ENCODE results near the gene TUBA1A. TPM values are rescaled to one million over a fixed set of nuclear protein-coding genes. Genes with fewer than 3 reads are reported as not detected.

The TUBA1A gene
- polyA plus RNA-seq, 2 of the 4 experiments (the other 2 are of a cell fraction) = 163 to 222 TPM

DNA sequence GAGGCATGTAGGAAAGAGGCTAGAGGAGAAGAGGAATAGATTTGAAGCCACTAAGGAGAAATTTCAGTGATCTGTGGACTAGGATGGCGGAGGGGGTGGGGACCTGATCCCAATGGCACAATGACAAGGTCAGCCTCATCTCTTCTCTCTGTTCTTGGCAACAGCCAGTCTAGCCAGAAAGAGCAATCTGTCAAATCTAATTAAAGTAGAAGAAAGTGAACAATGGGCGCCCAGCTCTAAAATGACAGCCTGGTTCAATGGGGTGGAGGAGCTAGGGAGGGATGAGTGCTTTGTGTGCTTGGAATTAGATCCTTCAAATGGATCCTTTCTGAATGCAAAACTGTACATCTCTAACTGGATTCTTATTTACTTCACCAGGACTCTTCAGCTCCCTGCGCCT lies 38.8 kb upstream of the TUBA1A start:
- no peak overlapping the region for H3K4me3 ChIP-seq
- ATAC-seq = no peak
- ChIA-PET POLR2A (interaction anchor here (1.4 kb wide), 1 partner anchor 98 kb away, joined by 4 read pairs; no protein-coding TSS in a partner anchor), CTCF (no interaction called here)
- no peak overlapping the region for H3K4me2 ChIP-seq
- H3K27ac ChIP-seq = no peak overlapping the region
- WGBS (ENCODE audit: missing lambda C conversion rate) = 90% methylated on average over 3 of the region's 3 CpGs
- H3K9me3 ChIP-seq = no peaks in the 10 kb centered on the region
- no peak for FAIRE-seq
- TF ChIP-seq ESRRA (IDR thresholded peaks at IDR 0.05; ENCODE audit: borderline replicate concordance, low read length) (no peak), BHLHE40 (IDR thresholded peaks at IDR 0.05; ENCODE audit: low read depth, low read length) (no peak), NR3C1 (IDR thresholded peaks at IDR 0.05) (no peak), RARB (CRISPR knock-in tag; IDR thresholded peaks at IDR 0.05) (no peak), HOXB13 (CRISPR knock-in tag; IDR thresholded peaks at IDR 0.05; ENCODE audit: low read depth) (no peak), FOSL2 (IDR thresholded peaks at IDR 0.05) (no peak), FOSL2 (CRISPR knock-in tag; IDR thresholded peaks at IDR 0.05) (no peak), CHD2 (IDR thresholded peaks at IDR 0.05; ENCODE audit: low read length, partially characterized antibody) (no peak), RNF2 (IDR thresholded peaks at IDR 0.05; ENCODE audit: borderline replicate concordance, low read depth) (no peak), BCL3 (IDR thresholded peaks at IDR 0.05) (no peak), JUN (IDR thresholded peaks at IDR 0.05) (no peak), HDAC2 (IDR thresholded peaks at IDR 0.05) (no peak), JUNB (IDR thresholded peaks at IDR 0.05) (no peak), TFCP2L1 (CRISPR knock-in tag; IDR thresholded peaks at IDR 0.05) (no peak), ZC3H11A (IDR thresholded peaks at IDR 0.05) (no peak), EHF (CRISPR knock-in tag; IDR thresholded peaks at IDR 0.05) (no peak), MAFK (IDR thresholded peaks at IDR 0.05; ENCODE audit: partially characterized antibody) (no peak)
- TF ChIP-seq, protein P1, sequence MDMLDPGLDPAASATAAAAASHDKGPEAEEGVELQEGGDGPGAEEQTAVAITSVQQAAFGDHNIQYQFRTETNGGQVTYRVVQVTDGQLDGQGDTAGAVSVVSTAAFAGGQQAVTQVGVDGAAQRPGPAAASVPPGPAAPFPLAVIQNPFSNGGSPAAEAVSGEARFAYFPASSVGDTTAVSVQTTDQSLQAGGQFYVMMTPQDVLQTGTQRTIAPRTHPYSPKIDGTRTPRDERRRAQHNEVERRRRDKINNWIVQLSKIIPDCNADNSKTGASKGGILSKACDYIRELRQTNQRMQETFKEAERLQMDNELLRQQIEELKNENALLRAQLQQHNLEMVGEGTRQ (IDR thresholded peaks at IDR 0.05) = no peak
- DNase-seq (ENCODE audit: low read depth in 1 of 2, low spot score in 1 of 2) = no peak
- no peaks in the 10 kb centered on the region for H3K4me1 ChIP-seq

DNA sequence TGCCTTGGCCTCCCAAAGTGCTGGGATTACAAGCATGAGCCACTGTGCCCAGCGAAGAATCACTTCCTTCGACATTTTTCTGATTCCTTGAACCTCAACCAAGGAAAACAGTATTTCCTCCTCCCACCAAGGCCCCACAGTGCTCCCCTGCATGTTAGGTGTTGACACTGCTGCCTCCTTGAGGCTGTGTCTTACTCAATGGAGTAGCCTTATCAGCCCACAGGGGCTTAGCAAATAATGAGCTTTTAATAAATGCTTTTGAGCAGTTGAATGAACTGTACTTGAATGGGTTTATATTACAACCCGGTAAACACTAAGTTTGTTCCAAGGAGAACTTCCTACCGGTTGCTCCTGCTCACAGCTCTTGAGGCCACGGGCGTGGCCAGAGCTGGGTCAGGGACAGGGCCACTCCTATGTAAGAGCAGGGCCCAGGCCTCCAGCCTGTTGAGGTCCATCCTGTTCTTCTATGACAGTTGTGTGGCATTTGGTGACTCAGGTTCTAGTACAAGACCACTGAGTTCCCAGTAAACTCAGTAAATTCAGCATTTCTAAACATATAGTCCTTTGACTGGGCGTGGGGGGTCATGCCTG lies 36.8 kb upstream of the TUBA1A start:
- TF ChIP-seq MYC (IDR thresholded peaks at IDR 0.05; ENCODE audit: borderline replicate concordance, low read length) = no peak
- no peak for TF ChIP-seq ZSCAN20 (CRISPR knock-in tag; IDR thresholded peaks at IDR 0.05)
- DNase-seq (ENCODE audit: low read depth in 1 of 2, low spot score in 1 of 2) (peak in 1 of 2 experiments; percentile 44), ATAC-seq (peak in 1 of 2 experiments; percentile 67; a peak in 3 of 6 replicates), FAIRE-seq (no peak)
- no peaks in the 10 kb centered on the region for H3K4me1 ChIP-seq
- ChIA-PET POLR2A (interaction anchor here (1.3 kb wide), 3 partner anchors 37 to 95 kb away, joined by 3 to 5 read pairs (median 3); partner anchors contain the start of genes TUBA1A and TUBA1B), CTCF (interaction anchor here (0.6 to 6.1 kb wide), 5 partner anchors 8 to 281 kb away, joined by 3 to 53 read pairs (median 5); partner anchors contain the start of gene TUBA1B)
- H3K4me3 ChIP-seq = no peak overlapping the region
- no peaks in the 10 kb centered on the region for H3K9me3 ChIP-seq
- 0 out of 6 replicates have a peak overlapping the region, but pooled peaks of 1 of the 2 experiments have one; percentile 11 for H3K27ac ChIP-seq
- no peak overlapping the region for H3K4me2 ChIP-seq
- WGBS (ENCODE audit: missing lambda C conversion rate) = 57% methylated on average over 7 of the region's 7 CpGs

GRCh38 chr12:49223590-49224369 lies 34.9 kb upstream of the TUBA1A start:
- no peaks in the 10 kb centered on the region for H3K4me1 ChIP-seq
- TF ChIP-seq REST (IDR thresholded peaks at IDR 0.05) = no peak
- no peak for TF ChIP-seq RARB (CRISPR knock-in tag; IDR thresholded peaks at IDR 0.05)
- TF ChIP-seq GATA3 (IDR thresholded peaks at IDR 0.05; ENCODE audit: borderline replicate concordance) = no peak
- no peak for TF ChIP-seq MAFK (IDR thresholded peaks at IDR 0.05; ENCODE audit: partially characterized antibody)
- FAIRE-seq (no peak), DNase-seq (ENCODE audit: low read depth in 1 of 2, low spot score in 1 of 2) (no peak), ATAC-seq (no peak)
- no peak overlapping the region for H3K27ac ChIP-seq
- no peaks in the 10 kb centered on the region for H3K9me3 ChIP-seq
- WGBS (ENCODE audit: missing lambda C conversion rate) = 86% methylated on average over 3 of the region's 3 CpGs
- no peak overlapping the region for H3K4me2 ChIP-seq
- ChIA-PET CTCF (interaction anchor here (0.6 to 6.1 kb wide), 10 partner anchors 10 to 136 kb away, joined by 3 to 53 read pairs (median 3); partner anchors contain the start of gene TUBA1B), POLR2A (interaction anchor here (1.4 to 1.7 kb wide), 2 partner anchors 35 to 93 kb away, joined by 5 to 10 read pairs; partner anchors contain the start of genes TUBA1A and TUBA1B)
- no peak overlapping the region for H3K4me3 ChIP-seq
